Prostate gland (tissue), 2 donors: Measurements from ENCODE around the gene NEIL3. TPM values are rescaled to one million over a fixed set of nuclear protein-coding genes. Genes with fewer than 3 reads are reported as not detected.
"Not testable (repeated sequence)": the region's sequence is repeated elsewhere in the genome, so short reads cannot be mapped to it uniquely, and the experiment has no call there.

Source experiments
- DNase-seq: peaks from one replicate; pipeline ENCODE4 v3.0.0-alpha.2; 2019; ENCODE audit warnings: low spot score
- H3K27ac ChIP-seq, 2 donors: fragments of 200-600 bp; sonication (generic); 2 replicates each; pipeline ENCODE4 v1.5.1; 2017 to 2019
- H3K27me3 ChIP-seq: fragments of 200-600 bp; sonication (generic); replicated peaks from 2 replicates; pipeline ENCODE4 v1.5.1; 2019; ENCODE audit not compliant: insufficient read depth
- H3K36me3 ChIP-seq, 2 donors: fragments of 200-600 bp; sonication (generic); 1 replicate in 1 of 2; 2 replicates in 1 of 2; pipeline versions ENCODE4 v1.5.1 to v1.8.1; 2017 to 2019
- H3K4me1 ChIP-seq: fragments of 200-600 bp; sonication (generic); replicated peaks from 2 replicates; pipeline ENCODE4 v1.5.1; 2019
- H3K4me3 ChIP-seq, 2 donors: fragments of 200-600 bp; sonication (generic); 2 replicates each; pipeline ENCODE4 v1.5.1; 2017 to 2019
- H3K9me3 ChIP-seq: fragments of 200-600 bp; sonication (generic); 2 replicates; pipeline ENCODE4 v1.5.1; 2017
- CTCF ChIP-seq, 4 experiments: fragments of 200-600 bp in 2 of 4; fragments of 450-650 bp in 2 of 4; sonication (generic) in 2 of 4; IDR thresholded peaks; 1 replicate in 3 of 4; 2 replicates in 1 of 4; pipeline ENCODE4 v1.5.1; 2016 to 2019; ENCODE audit warnings: antibody characterized with exemption in 4 of 4, mild to moderate bottlenecking in 2 of 4, moderate library complexity in 2 of 4
- POLR2A ChIP-seq: fragments of 450-650 bp; IDR thresholded peaks from one replicate; pipeline ENCODE4 v1.6.1; 2016; ENCODE audit warnings: antibody characterized with exemption, mild to moderate bottlenecking
- POLR2AphosphoS5 ChIP-seq: sonication (generic); formaldehyde crosslinking; IDR thresholded peaks from one replicate; pipeline ENCODE4 v1.6.1; 2017; ENCODE audit warnings: antibody characterized with exemption
- WGBS: methylation state at CpG from one replicate; pipeline ENCODE4 v1.1.5; 2018; 5-methylcytosine and 5-hydroxymethylcytosine counted together
- intact Hi-C: fragments of 100-400 bp; cut with DNase I; formaldehyde crosslinking; loops from one replicate; pipeline ENCODE4 v1.14.2; 2022
- total RNA-seq, 2 donors: library from RNA; depleted of rRNA; stranded (reverse); fragments of >200 nt; gene quantifications; one replicate each; pipeline ENCODE4 v1.1.0, GENCODE V29; 2016

Gene NEIL3
- total RNA-seq, 2 donors from 2014 or later, result 0.51 to 0.59 TPM

- no peak overlapping the region for H3K27ac ChIP-seq
- WGBS, result 51% methylated on average over 4 of the region's 4 CpGs
- no peak for TF ChIP-seq POLR2AphosphoS5
- no peak for TF ChIP-seq POLR2A
- no peak for TF ChIP-seq CTCF (IDR thresholded peaks at IDR 0.05)
- no peak for DNase-seq
- no peaks in the 10 kb centered on the region for H3K4me1 ChIP-seq
- no peak overlapping the region for H3K4me3 ChIP-seq
- no peaks in the 10 kb centered on the region for H3K9me3 ChIP-seq
- no peaks in the 10 kb centered on the region for H3K36me3 ChIP-seq
- H3K27me3 ChIP-seq, result no peaks in the 10 kb centered on the region
- intact Hi-C loops, result no loop called here
These were observed 8.5 kb upstream of the NEIL3 start for GRCh38 chr4:177301126-177301639.

- no peaks in the 10 kb centered on the region for H3K36me3 ChIP-seq
- DNase-seq, result no peak
- no peak overlapping the region for H3K4me3 ChIP-seq
- intact Hi-C loops, result no loop called here
- no peak overlapping the region for H3K27ac ChIP-seq
- no peaks in the 10 kb centered on the region for H3K4me1 ChIP-seq
- H3K27me3 ChIP-seq, result no peaks in the 10 kb centered on the region
- TF ChIP-seq POLR2A (no peak), CTCF (IDR thresholded peaks at IDR 0.05) (no peak), POLR2AphosphoS5 (no peak)
- WGBS, result 95% methylated on average over 4 of the region's 4 CpGs
- H3K9me3 ChIP-seq, result no peaks in the 10 kb centered on the region
These were observed 7.1 kb upstream of the NEIL3 start for GRCh38 chr4:177302371-177303100.

- no peak for TF ChIP-seq POLR2AphosphoS5
- TF ChIP-seq POLR2A, result no peak
- TF ChIP-seq CTCF (IDR thresholded peaks at IDR 0.05), result no peak
- WGBS, result 94% methylated on average over 4 of the region's 4 CpGs
- no peak overlapping the region for H3K27ac ChIP-seq
- no peaks in the 10 kb centered on the region for H3K27me3 ChIP-seq
- H3K4me3 ChIP-seq, result no peak overlapping the region
- H3K36me3 ChIP-seq, result no peaks in the 10 kb centered on the region
- intact Hi-C loops, result no loop called here
- no peaks in the 10 kb centered on the region for H3K4me1 ChIP-seq
- DNase-seq, result no peak
- H3K9me3 ChIP-seq, result no peaks in the 10 kb centered on the region
These were observed 5.6 kb upstream of the NEIL3 start for GRCh38 chr4:177304094-177304493.

DNA sequence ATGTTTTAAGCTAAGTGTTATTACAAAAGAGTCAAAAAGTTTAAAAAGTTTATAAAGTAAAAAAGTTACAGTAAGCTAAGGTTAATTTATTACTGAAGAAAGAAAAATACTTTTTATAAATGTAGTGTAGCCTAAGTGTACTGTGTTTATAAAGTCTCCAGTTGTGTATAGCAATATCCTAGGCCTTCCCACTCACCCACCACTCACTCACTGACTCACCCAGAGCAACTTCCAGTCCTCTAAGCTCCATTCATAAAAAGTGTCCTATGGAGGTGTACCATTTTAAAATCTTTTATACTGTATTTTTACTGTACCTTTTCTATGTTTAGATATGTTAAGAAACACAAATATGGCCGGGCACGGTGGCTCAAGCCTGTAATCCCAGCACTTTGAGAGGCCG is 4.8 kb upstream of the NEIL3 start:
- H3K4me3 ChIP-seq, H3K27ac ChIP-seq, H3K4me1 ChIP-seq, DNase-seq, H3K36me3 ChIP-seq, H3K27me3 ChIP-seq, intact Hi-C loops, H3K9me3 ChIP-seq: not testable (repeated sequence)
- 98% methylated on average over 3 of the region's 3 CpGs for WGBS

GRCh38 chr4:177308125-177308524 is 1.5 kb upstream of the NEIL3 start:
- no peak overlapping the region for H3K4me3 ChIP-seq
- H3K27ac ChIP-seq, result no peak overlapping the region
- 63% methylated on average over 3 of the region's 3 CpGs for WGBS
- H3K9me3 ChIP-seq, result no peaks in the 10 kb centered on the region
- peaks cover 3% of the 10 kb centered on the region for H3K4me1 ChIP-seq
- TF ChIP-seq CTCF (IDR thresholded peaks at IDR 0.05) (no peak), POLR2A (no peak), POLR2AphosphoS5 (no peak)
- H3K27me3 ChIP-seq, result no peaks in the 10 kb centered on the region
- no peaks in the 10 kb centered on the region for H3K36me3 ChIP-seq
- DNase-seq, result no peak
- intact Hi-C loops, result no loop called here
